ENCODE data around the gene MYL6B. TPM values are rescaled to one million over a fixed set of nuclear protein-coding genes. Genes with fewer than 3 reads are reported as not detected.

Gene MYL6B
- total RNA-seq, 4 donors from 2014 or later = 26.3 to 51.0 (median 37.8) TPM

DNA sequence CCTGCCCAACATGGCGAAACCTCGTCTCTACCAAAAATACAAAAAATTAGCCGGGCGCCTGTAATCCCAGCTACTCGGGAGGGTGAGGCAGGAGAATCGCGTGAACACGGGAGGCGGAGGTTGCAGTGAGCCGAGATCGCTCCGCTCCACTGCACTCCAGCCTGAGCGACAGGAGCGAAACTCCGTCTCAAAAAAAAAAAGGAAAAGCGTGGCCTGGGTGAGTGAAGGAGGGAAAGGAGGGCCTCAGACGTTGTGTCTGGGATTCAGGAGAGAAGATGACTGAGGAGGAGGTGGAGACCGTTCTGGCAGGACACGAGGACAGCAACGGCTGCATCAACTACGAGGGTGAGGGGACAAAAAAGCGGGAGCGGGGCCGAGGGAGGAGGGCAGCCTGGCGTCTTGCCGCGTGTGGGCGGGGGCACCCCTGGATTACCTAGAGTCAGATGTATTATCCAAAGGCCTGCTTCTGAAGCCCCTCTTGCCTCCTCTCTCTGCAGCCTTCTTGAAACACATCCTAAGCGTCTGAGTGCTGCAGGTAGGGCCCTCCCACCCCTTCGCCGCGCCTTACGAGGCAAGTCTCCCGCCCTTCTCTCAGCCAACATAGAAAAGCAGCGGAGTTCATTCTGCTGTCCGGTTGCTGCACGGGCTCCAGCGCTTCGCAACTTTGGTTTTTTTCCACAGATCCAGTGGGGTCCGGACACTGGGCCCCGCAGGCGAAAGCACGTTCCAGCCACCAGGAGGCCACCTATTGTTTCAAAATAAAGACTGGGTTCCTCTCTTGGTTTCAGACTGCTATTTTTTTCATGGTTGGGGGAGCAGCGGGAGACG is 5.0 kb downstream of the MYL6B start:
- Histone ChIP-seq H3K4me1 (peaks cover 34 to 62% (median 39%) of the 10 kb centered on the region in 3 donors), H3K27me3 (no peaks in the 10 kb centered on the region), H3K27ac (peak overlapping the region; percentile 93 to 100 (median 99)), H3K4me3 (peak overlapping the region; percentile 61 to 97 (median 80)), H3K9me3 (no peaks in the 10 kb centered on the region), H3K36me3 (peaks cover 20 to 38% (median 32%) of the 10 kb centered on the region in 3 donors)
- DNase-seq = no peak
- 4 to 6% methylated on average over 28 to 37 of the region's 45 CpGs for WGBS, 2 donors
- TF ChIP-seq, protein P1, sequence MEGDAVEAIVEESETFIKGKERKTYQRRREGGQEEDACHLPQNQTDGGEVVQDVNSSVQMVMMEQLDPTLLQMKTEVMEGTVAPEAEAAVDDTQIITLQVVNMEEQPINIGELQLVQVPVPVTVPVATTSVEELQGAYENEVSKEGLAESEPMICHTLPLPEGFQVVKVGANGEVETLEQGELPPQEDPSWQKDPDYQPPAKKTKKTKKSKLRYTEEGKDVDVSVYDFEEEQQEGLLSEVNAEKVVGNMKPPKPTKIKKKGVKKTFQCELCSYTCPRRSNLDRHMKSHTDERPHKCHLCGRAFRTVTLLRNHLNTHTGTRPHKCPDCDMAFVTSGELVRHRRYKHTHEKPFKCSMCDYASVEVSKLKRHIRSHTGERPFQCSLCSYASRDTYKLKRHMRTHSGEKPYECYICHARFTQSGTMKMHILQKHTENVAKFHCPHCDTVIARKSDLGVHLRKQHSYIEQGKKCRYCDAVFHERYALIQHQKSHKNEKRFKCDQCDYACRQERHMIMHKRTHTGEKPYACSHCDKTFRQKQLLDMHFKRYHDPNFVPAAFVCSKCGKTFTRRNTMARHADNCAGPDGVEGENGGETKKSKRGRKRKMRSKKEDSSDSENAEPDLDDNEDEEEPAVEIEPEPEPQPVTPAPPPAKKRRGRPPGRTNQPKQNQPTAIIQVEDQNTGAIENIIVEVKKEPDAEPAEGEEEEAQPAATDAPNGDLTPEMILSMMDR (IDR thresholded peaks at IDR 0.05) = peak in 5 of 6 experiments; percentile 59 to 85 (median 70)
- peak in 2 of 4 donors; percentile 32 to 41 for TF ChIP-seq POLR2A (IDR thresholded peaks at IDR 0.05)
- intact Hi-C loops (cut with DNase I) = no loop called here

DNA sequence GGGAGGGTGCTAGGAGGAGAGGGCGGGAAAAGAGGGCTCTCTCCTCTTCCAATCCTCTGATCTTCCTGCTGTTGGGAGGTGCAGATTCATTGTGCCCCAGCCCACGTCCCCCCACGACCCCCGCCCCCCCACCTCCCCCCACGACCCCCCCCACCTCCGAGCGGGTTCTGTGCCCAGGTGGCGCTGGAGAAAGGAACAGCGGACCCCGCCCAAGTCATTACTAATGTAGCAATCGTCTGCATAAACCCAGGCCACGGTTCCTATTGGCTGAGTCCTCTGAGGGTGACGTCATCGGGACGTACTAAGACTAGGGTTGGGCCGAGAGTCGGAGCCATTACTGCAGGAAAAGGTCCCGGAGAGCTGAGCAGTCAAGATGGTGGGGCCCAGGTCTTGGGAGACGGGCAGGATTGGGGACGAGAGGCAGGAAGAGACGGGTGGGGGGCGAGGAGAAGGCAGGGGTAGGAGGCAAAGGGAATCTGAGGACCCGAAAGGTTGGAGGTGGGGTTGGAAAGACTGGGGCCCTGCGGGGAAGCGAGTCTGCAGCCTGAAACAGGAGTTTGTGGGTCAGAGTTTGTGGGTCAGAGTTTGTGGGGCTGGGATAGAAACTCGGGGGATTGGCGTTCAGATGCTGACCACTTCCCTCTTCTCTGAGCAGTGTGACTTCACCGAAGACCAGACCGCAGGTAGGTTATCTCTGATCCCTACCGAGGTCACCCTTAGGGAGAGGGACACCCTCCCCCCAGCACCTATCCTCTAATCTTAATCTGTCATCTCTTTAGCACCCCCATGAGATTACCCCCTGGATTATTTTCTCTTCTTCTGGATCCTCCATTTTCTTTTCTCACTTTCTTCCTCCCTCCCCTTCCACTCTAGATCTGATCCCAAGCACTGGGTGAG is 5.9 kb downstream of the MYL6B start, which contains the start of gene MYL6:
Gene MYL6, plus strand, starts transcription at position 331 of the 897 bp plus-strand sequence. Its CDS starts 43 bp downstream, at position 374.
- Histone ChIP-seq H3K4me3 (peak within 1 kb of the TSS; percentile 61 to 97 (median 80)), H3K9me3 (no peaks in the 10 kb centered on the region), H3K36me3 (peaks cover 26 to 47% (median 40%) of the 10 kb centered on the region in 3 donors), H3K27me3 (no peaks in the 10 kb centered on the region), H3K4me1 (peaks cover 27 to 61% (median 35%) of the 10 kb centered on the region in 3 donors), H3K27ac (peak within 1 kb of the TSS; percentile 93 to 100 (median 99))
- WGBS, 2 donors = 0% methylated on average over 19 to 20 of the region's 30 CpGs
- intact Hi-C loops (cut with DNase I) = no loop called here
- peak; percentile 96 for DNase-seq
- TF ChIP-seq, protein P1 (IDR thresholded peaks at IDR 0.05) = peak in 2 of 6 experiments; percentile 13 to 14
- TF ChIP-seq POLR2A (IDR thresholded peaks at IDR 0.05) = peak in 3 of 4 donors; percentile 99

- no peaks in the 10 kb centered on the region for H3K9me3 ChIP-seq
- intact Hi-C loops (cut with DNase I) = no loop called here
- H3K27ac ChIP-seq = peak overlapping the region; percentile 93 to 100 (median 99)
- WGBS, 2 donors = 0 to 3% methylated on average over 5 of the region's 6 CpGs
- peak overlapping the region; percentile 61 to 97 (median 80) for H3K4me3 ChIP-seq
- TF ChIP-seq, protein P1 (IDR thresholded peaks at IDR 0.05) = no peak
- peak in 2 of 4 donors; percentile 67 to 77 for TF ChIP-seq POLR2A (IDR thresholded peaks at IDR 0.05)
- H3K36me3 ChIP-seq = peaks cover 33 to 54% (median 47%) of the 10 kb centered on the region in 3 donors
- DNase-seq = peak; percentile 32
- peaks cover 25 to 53% (median 32%) of the 10 kb centered on the region in 3 donors for H3K4me1 ChIP-seq
- no peaks in the 10 kb centered on the region for H3K27me3 ChIP-seq
Measured at GRCh38 chr12:56158926-56159461, 6.6 kb downstream of the MYL6B start.

DNA sequence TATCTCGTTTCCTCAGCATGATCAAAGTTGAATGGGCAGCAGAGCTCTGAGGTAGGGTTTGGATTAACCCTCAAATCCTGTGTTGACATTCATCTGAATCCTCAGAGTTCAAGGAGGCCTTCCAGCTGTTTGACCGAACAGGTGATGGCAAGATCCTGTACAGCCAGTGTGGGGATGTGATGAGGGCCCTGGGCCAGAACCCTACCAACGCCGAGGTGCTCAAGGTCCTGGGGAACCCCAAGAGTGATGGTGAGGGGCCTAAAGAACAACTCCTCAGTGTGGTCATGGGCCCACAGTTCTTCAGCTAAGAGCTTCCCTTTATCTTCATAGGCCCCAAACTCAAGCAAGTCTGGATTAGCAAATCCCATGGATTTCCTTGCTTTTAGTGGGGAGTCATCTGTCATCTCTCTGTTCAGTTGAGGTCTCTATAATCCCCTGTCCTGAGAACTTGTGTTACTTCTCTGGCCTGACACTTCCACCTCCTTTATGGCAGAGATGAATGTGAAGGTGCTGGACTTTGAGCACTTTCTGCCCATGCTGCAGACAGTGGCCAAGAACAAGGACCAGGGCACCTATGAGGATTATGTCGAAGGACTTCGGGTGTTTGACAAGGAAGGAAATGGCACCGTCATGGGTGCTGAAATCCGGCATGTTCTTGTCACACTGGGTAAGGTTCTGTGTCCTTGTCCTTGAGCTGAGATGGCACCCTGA is 7.2 kb downstream of the MYL6B start:
- intact Hi-C loops (cut with DNase I) = no loop called here
- no peak for TF ChIP-seq POLR2A (IDR thresholded peaks at IDR 0.05)
- TF ChIP-seq, protein P1 (IDR thresholded peaks at IDR 0.05) = no peak

More for the DNA sequence above, 7.2 kb downstream of the MYL6B start:
- 12 to 22% methylated on average over 8 of the region's 8 CpGs for WGBS, 2 donors
- Histone ChIP-seq H3K4me3 (peak overlapping the region; percentile 61 to 97 (median 80)), H3K27ac (peak overlapping the region; percentile 93 to 100 (median 99)), H3K36me3 (peaks cover 40 to 60% (median 49%) of the 10 kb centered on the region in 3 donors), H3K4me1 (peaks cover 25 to 53% (median 32%) of the 10 kb centered on the region in 3 donors), H3K27me3 (no peaks in the 10 kb centered on the region), H3K9me3 (no peaks in the 10 kb centered on the region)
- no peak for DNase-seq
